ENCODE results near the gene GNAT1.

Gene GNAT1

DNA sequence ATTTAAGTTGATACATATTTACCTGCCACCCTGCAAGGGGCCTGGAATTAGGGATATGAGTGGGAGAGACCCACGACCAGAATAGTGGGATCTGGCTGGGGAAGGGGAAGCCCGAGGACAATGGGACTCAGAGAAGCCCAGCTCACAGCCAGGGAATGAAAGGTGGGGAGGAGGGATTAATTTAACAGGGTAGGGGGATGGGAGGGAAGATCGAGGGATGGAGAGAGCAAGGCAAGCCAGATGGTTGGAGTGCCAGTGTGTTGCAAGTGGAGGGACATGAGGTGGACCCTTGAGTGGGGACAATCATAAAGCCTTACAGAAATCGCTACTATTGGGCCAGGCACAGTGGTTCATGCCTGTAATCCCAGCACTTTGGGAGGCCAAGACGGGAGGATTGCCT lies 40.2 kb downstream of the GNAT1 start:
- TF ChIP-seq CTCF (IDR thresholded peaks at IDR 0.05) = no peak

DNA sequence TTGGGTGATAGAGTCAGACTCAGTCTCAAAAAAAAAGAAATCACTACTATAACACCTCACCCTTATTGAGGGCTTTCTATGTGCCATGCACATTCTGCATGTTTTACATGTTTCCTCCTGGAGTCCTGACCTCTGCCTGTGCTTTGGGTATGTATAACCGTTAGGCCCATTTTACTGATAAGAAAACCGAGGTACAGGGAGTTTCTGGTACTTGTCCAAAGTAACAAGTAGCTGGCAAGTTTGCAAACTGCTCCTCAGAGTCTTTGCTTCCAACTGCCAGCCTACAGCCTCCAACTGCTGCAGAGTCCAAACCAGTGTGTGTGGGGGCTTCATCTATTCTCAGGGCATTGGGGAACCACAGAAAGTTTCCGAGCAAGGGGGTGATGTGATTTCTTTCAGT lies 40.9 kb downstream of the GNAT1 start:
- no peak for TF ChIP-seq CTCF (IDR thresholded peaks at IDR 0.05)

- TF ChIP-seq CTCF (IDR thresholded peaks at IDR 0.05) = no peak
Observed at GRCh38 chr3:50233176-50233575, 41.8 kb downstream of the GNAT1 start.

- no peak for TF ChIP-seq CTCF (IDR thresholded peaks at IDR 0.05)
Observed at GRCh38 chr3:50235716-50236483, 44.5 kb downstream of the GNAT1 start, which contains the start of gene GNAI2. Gene GNAI2, plus strand, starts transcription at chr3:50236204. Its CDS starts 132 bp downstream, at chr3:50236336.

- no peak for TF ChIP-seq CTCF (IDR thresholded peaks at IDR 0.05)
Observed at GRCh38 chr3:50236484-50237132, 45.2 kb downstream of the GNAT1 start.

GRCh38 chr3:50237133-50237651 lies 45.8 kb downstream of the GNAT1 start:
- TF ChIP-seq CTCF (IDR thresholded peaks at IDR 0.05) = no peak

DNA sequence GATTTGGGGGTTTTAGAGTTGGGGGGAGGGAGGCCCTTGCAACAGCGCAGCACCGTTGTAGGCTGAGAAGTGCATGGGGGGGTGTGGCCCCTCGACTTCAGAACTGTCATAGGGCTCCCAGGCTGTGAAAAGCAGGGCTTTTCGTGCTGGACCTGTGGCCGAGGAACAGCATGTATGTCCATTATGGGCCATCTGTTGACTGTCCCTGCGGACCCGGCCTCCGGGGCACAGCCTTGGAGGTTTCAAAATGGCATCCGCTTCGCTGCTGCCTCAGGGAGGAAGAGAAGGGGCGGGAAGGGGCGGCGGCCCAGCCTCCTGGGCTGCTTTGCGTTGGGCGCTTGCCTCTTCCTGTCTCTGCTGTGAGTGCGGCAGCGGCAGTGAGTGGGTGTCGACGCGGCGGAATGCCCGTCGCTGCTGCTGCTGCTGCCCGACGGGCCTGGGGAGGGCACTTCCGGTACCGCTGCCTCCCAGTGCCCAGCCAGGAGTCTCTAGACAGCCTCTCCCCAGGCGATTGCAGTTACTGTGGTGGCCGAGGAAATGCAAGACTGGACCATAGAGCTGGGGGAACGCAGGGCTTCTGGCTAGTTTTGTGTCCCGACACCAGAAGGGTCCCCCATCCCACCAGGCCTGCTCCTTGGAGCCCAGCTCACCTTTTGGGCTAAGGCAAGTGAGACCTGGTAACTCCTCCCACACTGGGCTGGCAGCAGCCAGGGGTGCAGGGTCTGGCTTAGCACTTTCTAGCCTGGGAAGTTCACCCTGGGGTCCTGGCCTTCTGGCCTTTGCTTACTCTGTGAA lies 46.5 kb downstream of the GNAT1 start:
- TF ChIP-seq CTCF (IDR thresholded peaks at IDR 0.05) = no peak

All from LNCAP (cell line).